Neural crest cell (in vitro differentiated cells): ENCODE data around the gene CCL20. TPM values are rescaled to one million over a fixed set of nuclear protein-coding genes. Genes with fewer than 3 reads are reported as not detected.
A peak's percentile ranks its signal among the peaks of the same experiment; 100 is the strongest.

Experiments
- DNase-seq: peaks from one replicate; pipeline ENCODE4 v3.0.0; 2021; ENCODE audit warnings: low read depth, mixed read lengths, low spot score
- H3K27ac Mint-ChIP-seq: one replicate; pipeline ENCODE4 v1.8.0; 2021; ENCODE audit warnings: mild to moderate bottlenecking, mixed read lengths; ENCODE audit not compliant: unreplicated experiment
- H3K27me3 Mint-ChIP-seq: 2 replicates; pipeline ENCODE4 v1.8.0; 2021; ENCODE audit warnings: low read depth, mild to moderate bottlenecking, mixed read lengths
- H3K36me3 Mint-ChIP-seq: 2 replicates; pipeline ENCODE4 v1.8.0; 2021; ENCODE audit warnings: low read depth, mild to moderate bottlenecking, mixed read lengths
- H3K4me1 Mint-ChIP-seq: 2 replicates; pipeline ENCODE4 v1.8.0; 2021; ENCODE audit warnings: mixed read lengths
- H3K4me3 Mint-ChIP-seq: one replicate; pipeline ENCODE4 v1.8.0; 2021; ENCODE audit warnings: mild to moderate bottlenecking, mixed read lengths
- H3K9me3 Mint-ChIP-seq: 2 replicates; pipeline ENCODE4 v1.8.0; 2021; ENCODE audit warnings: mixed read lengths
- CTCF ChIP-seq: fragments of 200-600 bp; sonication (generic); conservative IDR thresholded peaks from 2 replicates; pipeline ENCODE4 v1.5.0; 2021; ENCODE audit warnings: antibody characterized with exemption, mild to moderate bottlenecking
- total RNA-seq: library from RNA; stranded (reverse); gene quantifications from 2 replicates; pipeline ENCODE4 v1.2.1, GENCODE V29; 2021

The CCL20 gene
- total RNA-seq, 1 donor from 2014 or later = not detected

GRCh38 chr2:227772932-227773331 lies 40.7 kb upstream of the CCL20 start:
- Mint-ChIP-seq H3K4me1 (no peaks in the 10 kb centered on the region), H3K27me3 (no peaks in the 10 kb centered on the region), H3K4me3 (no peak overlapping the region), H3K27ac (no peak overlapping the region), H3K36me3 (no peaks in the 10 kb centered on the region), H3K9me3 (no peaks in the 10 kb centered on the region)
- TF ChIP-seq CTCF = no peak
- DNase-seq = no peak

- Mint-ChIP-seq H3K36me3 (no peaks in the 10 kb centered on the region), H3K4me3 (no peak overlapping the region), H3K27me3 (no peaks in the 10 kb centered on the region), H3K4me1 (no peaks in the 10 kb centered on the region), H3K9me3 (no peaks in the 10 kb centered on the region), H3K27ac (no peak overlapping the region)
- no peak for DNase-seq
- peak; percentile 45 for TF ChIP-seq CTCF
Observed at GRCh38 chr2:227774011-227774624, 39.5 kb upstream of the CCL20 start.

GRCh38 chr2:227774895-227775842 lies 38.5 kb upstream of the CCL20 start:
- Mint-ChIP-seq H3K36me3 (no peaks in the 10 kb centered on the region), H3K4me1 (no peaks in the 10 kb centered on the region), H3K27me3 (no peaks in the 10 kb centered on the region), H3K9me3 (no peaks in the 10 kb centered on the region), H3K27ac (no peak overlapping the region), H3K4me3 (no peak overlapping the region)
- DNase-seq = no peak
- TF ChIP-seq CTCF = no peak

GRCh38 chr2:227780981-227781615 lies 32.5 kb upstream of the CCL20 start:
- no peaks in the 10 kb centered on the region for H3K4me1 Mint-ChIP-seq
- H3K27me3 Mint-ChIP-seq = no peaks in the 10 kb centered on the region
- TF ChIP-seq CTCF = no peak
- H3K27ac Mint-ChIP-seq = no peak overlapping the region
- no peaks in the 10 kb centered on the region for H3K9me3 Mint-ChIP-seq
- no peaks in the 10 kb centered on the region for H3K36me3 Mint-ChIP-seq
- DNase-seq = no peak
- no peak overlapping the region for H3K4me3 Mint-ChIP-seq

- no peak for DNase-seq
- H3K27me3 Mint-ChIP-seq = no peaks in the 10 kb centered on the region
- H3K9me3 Mint-ChIP-seq = no peaks in the 10 kb centered on the region
- no peak overlapping the region for H3K4me3 Mint-ChIP-seq
- TF ChIP-seq CTCF = no peak
- no peaks in the 10 kb centered on the region for H3K4me1 Mint-ChIP-seq
- H3K27ac Mint-ChIP-seq = no peak overlapping the region
- H3K36me3 Mint-ChIP-seq = no peaks in the 10 kb centered on the region
Observed at GRCh38 chr2:227781841-227782240, 31.8 kb upstream of the CCL20 start.
